ENCODE results near the gene NELFCD.

NELFCD gene

DNA sequence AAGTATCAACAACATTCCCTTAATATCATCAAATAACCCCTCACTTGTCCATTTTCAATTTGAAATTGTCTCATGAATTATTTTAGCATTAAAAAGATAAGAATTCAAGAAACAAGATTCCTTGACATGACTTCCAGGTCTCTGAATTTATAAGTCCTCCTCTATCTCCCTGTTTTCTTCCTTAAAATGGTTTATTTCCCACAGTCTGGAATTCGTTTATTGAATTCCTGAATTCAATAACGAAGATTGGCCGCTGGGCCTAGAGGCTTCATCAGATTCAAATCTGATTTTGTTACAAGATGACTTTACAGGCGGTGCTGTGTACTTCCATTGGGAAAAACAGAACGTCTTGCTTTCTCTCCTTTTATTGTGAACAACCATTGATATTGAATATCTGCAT lies 48.9 kb upstream of the NELFCD start:
- TF ChIP-seq BCL11B (tag by site-specific recombination; IDR thresholded peaks at IDR 0.05; ENCODE audit: low read depth) (no peak), ZNF274 (IDR thresholded peaks at IDR 0.05; ENCODE audit: low read length) (no peak), ZNF274 (tag by site-specific recombination; IDR thresholded peaks at IDR 0.05; ENCODE audit: borderline replicate concordance) (no peak), FEZF1 (tag by site-specific recombination; IDR thresholded peaks at IDR 0.05) (no peak), KLF17 (tag by site-specific recombination; IDR thresholded peaks at IDR 0.05) (no peak), KLF10 (tag by site-specific recombination; IDR thresholded peaks at IDR 0.05) (no peak), SALL2 (tag by site-specific recombination; IDR thresholded peaks at IDR 0.05; ENCODE audit: borderline replicate concordance) (no peak), ZBTB10 (tag by site-specific recombination; IDR thresholded peaks at IDR 0.05) (no peak), ZNF449 (tag by site-specific recombination; IDR thresholded peaks at IDR 0.05) (no peak), REST (tag by site-specific recombination; IDR thresholded peaks at IDR 0.05) (no peak), ZNF747 (tag by site-specific recombination; IDR thresholded peaks at IDR 0.05) (no peak)
- TF ChIP-seq, protein P1, sequence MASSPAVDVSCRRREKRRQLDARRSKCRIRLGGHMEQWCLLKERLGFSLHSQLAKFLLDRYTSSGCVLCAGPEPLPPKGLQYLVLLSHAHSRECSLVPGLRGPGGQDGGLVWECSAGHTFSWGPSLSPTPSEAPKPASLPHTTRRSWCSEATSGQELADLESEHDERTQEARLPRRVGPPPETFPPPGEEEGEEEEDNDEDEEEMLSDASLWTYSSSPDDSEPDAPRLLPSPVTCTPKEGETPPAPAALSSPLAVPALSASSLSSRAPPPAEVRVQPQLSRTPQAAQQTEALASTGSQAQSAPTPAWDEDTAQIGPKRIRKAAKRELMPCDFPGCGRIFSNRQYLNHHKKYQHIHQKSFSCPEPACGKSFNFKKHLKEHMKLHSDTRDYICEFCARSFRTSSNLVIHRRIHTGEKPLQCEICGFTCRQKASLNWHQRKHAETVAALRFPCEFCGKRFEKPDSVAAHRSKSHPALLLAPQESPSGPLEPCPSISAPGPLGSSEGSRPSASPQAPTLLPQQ (tag by site-specific recombination; IDR thresholded peaks at IDR 0.05): no peak
- Histone ChIP-seq H3K4me1 (ENCODE audit: control insufficient read depth, insufficient read depth, low read length) (no peaks in the 10 kb centered on the region), H3K9me3 (ENCODE audit: control insufficient read depth, insufficient read depth, low read depth, low read length) (no peaks in the 10 kb centered on the region), H3K27ac (ENCODE audit: extremely low read depth, low read depth, low read length) (no peak overlapping the region), H3K4me3 (ENCODE audit: low read depth, low read length) (no peak overlapping the region), H3K36me3 (ENCODE audit: control insufficient read depth in 2 of 2, insufficient read depth in 1 of 2, low read length in 2 of 2) (no peaks in the 10 kb centered on the region)
- ChIA-PET CTCF (no interaction called here), POLR2A (no interaction called here)

DNA sequence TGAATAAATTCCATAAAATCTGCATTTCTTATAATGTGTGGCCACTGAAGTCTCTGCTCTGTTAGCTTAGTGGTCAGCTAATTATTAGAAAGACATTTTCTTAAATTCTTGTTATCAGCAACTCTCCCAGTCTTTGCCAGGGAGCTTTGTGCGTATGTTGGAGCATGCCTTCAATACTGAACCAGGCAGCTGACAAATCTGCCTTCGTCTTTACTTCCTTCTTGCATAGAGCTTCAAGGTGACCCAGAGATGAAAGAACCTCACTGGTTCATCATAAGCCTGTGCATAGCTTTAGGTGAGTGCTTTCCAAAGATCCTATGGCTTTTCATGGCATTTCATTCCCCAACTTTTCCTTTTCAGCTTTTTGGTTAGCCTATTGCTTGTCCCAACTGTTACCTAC lies 43.0 kb upstream of the NELFCD start:
- no peak overlapping the region for H3K27ac ChIP-seq (ENCODE audit: extremely low read depth, low read depth, low read length)
- H3K4me3 ChIP-seq (ENCODE audit: low read depth, low read length): no peak overlapping the region
- ChIA-PET POLR2A (no interaction called here), CTCF (no interaction called here)
- no peaks in the 10 kb centered on the region for H3K9me3 ChIP-seq (ENCODE audit: control insufficient read depth, insufficient read depth, low read depth, low read length)
- TF ChIP-seq ZNF19 (tag by site-specific recombination; IDR thresholded peaks at IDR 0.05; ENCODE audit: low read depth) (no peak), ZNF133 (tag by site-specific recombination; IDR thresholded peaks at IDR 0.05) (peak; percentile 64)
- TF ChIP-seq, protein P2, sequence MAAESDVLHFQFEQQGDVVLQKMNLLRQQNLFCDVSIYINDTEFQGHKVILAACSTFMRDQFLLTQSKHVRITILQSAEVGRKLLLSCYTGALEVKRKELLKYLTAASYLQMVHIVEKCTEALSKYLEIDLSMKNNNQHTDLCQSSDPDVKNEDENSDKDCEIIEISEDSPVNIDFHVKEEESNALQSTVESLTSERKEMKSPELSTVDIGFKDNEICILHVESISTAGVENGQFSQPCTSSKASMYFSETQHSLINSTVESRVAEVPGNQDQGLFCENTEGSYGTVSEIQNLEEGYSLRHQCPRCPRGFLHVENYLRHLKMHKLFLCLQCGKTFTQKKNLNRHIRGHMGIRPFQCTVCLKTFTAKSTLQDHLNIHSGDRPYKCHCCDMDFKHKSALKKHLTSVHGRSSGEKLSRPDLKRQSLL (tag by site-specific recombination; IDR thresholded peaks at IDR 0.05): no peak
- no peaks in the 10 kb centered on the region for H3K4me1 ChIP-seq (ENCODE audit: control insufficient read depth, insufficient read depth, low read length)
- H3K36me3 ChIP-seq (ENCODE audit: control insufficient read depth in 2 of 2, insufficient read depth in 1 of 2, low read length in 2 of 2): no peaks in the 10 kb centered on the region

Data from HEK293 (cell line).